ENCODE results near the gene DEF6. TPM values are rescaled to one million over a fixed set of nuclear protein-coding genes. Genes with fewer than 3 reads are reported as not detected.

DEF6 gene, protein sequence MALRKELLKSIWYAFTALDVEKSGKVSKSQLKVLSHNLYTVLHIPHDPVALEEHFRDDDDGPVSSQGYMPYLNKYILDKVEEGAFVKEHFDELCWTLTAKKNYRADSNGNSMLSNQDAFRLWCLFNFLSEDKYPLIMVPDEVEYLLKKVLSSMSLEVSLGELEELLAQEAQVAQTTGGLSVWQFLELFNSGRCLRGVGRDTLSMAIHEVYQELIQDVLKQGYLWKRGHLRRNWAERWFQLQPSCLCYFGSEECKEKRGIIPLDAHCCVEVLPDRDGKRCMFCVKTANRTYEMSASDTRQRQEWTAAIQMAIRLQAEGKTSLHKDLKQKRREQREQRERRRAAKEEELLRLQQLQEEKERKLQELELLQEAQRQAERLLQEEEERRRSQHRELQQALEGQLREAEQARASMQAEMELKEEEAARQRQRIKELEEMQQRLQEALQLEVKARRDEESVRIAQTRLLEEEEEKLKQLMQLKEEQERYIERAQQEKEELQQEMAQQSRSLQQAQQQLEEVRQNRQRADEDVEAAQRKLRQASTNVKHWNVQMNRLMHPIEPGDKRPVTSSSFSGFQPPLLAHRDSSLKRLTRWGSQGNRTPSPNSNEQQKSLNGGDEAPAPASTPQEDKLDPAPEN
- total RNA-seq, result 10 to 100 TPM; 67.9 to 70.8 TPM

DNA sequence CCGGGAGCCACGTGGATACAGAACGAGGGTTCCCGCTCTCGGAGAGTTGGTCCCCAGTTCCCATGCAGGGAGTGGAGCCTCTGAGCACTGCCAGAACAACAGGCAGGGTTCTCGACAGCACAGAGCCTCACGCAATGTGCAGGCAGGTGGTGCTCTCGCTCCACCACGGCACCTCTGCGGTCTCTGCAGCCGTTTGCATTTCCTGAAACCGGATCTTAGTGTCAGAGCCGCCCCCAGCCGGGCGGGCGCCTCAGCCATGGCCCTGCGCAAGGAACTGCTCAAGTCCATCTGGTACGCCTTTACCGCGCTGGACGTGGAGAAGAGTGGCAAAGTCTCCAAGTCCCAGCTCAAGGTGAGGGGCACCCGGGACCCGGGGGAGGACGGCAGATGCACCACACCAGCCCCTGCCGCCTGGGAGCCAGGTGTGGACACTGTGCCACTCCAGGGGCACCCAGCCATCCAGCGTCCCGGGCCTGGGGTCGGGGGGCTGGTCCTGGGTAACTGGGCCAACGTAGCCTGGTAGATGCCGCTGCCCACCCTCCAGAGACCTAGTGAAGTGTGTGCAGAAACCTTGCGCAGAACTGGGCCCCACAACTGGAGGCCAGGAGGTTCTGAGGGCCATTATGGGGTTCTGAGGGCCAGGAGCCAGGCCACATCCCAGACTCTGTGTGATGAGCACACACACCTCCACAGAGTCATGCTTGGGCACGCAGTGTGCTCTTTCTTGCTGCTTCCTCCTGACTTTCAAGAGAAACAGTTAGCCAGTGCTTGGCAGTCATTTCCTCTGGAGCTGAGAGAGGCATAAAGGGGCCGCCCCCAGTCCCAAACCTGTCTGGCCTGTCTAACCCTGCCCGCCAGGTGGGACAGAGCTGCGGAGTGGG is at the start of gene DEF6:
Gene DEF6 (plus strand): TSS at position 218 of the 881 bp plus-strand sequence. CDS start 39 bp downstream, at position 257.
- ChIA-PET POLR2A (interaction anchor here (0.6 to 1.4 kb wide), 5 partner anchors 12 to 414 kb away, joined by 3 read pairs; partner anchors contain the start of gene RPL10A), CTCF (interaction anchor here (0.6 to 8.9 kb wide), 17 partner anchors 8 to 172 kb away, joined by 3 to 92 read pairs (median 5); partner anchors contain the start of genes FANCE, PPARD and RPL10A)

DNA sequence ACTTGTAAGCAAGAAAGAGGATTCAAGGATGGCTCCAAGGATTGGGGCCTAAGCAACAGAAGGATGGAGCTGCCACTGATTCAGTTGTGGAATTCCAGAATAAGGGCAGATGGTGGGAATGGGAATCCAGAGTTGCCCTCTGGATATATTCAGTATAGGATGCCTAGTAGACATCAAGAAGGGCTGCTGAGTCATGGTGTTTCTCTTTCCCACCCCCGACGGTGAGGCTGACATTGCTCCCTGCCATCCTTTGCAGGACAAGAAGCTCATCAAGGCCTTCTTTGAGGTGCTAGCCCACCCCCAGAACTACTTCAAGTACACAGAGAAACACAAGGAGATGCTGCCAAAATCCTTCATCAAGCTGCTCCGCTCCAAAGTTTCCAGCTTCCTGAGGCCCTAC is 49.3 kb upstream of the DEF6 start:
- CTCF ChIA-PET, result interaction anchor here (1.4 to 1.5 kb wide), 2 partner anchors 10 to 11 kb away, joined by 4 read pairs; no protein-coding TSS in a partner anchor
- POLR2A ChIA-PET, result no interaction called here

DNA sequence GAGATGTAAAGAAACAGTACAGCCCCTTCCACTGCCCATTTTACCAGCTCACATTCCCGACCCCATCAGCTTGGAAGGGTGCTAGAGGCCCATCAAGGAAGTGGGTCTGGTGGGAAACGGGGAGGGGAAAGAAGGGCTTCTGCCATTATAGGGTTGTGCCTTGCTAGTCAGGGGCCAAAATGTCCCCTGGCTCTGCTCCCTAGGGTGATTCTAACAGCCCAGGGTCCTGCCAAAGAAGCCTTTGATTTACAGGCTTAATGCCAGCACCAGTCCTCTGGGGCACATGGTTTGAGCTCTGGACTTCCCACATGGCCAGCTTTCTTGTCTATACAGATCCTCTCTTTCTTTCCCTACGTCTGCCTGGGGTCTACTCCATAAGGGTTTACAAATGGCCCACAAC is 48.7 kb upstream of the DEF6 start:
- POLR2A ChIA-PET, result no interaction called here
- CTCF ChIA-PET, result interaction anchor here (1.4 to 1.5 kb wide), 2 partner anchors 10 kb away, joined by 4 read pairs; no protein-coding TSS in a partner anchor

DNA sequence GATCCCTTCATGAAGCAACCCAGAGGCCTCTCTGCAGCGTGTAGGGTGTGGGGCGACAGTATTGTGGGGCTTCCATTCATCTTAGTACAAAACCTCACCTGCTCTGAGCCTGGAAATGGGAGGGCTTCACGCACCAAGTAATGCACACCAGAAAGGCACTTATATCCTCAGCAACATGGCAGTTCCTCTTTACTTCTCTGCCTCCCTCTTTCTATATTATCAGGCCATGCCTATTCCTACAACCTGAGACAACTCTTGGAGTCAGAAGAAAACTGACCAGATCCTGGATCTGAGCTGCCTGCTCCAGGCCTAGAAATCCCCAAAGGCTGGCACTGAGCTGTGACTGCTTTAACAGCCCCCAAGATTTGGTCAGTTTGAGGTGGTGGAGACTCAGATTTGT is 45.7 kb upstream of the DEF6 start:
- ChIA-PET CTCF (interaction anchor here (1.3 kb wide), 1 partner anchor 10 kb away, joined by 3 read pairs; no protein-coding TSS in a partner anchor), POLR2A (no interaction called here)

DNA sequence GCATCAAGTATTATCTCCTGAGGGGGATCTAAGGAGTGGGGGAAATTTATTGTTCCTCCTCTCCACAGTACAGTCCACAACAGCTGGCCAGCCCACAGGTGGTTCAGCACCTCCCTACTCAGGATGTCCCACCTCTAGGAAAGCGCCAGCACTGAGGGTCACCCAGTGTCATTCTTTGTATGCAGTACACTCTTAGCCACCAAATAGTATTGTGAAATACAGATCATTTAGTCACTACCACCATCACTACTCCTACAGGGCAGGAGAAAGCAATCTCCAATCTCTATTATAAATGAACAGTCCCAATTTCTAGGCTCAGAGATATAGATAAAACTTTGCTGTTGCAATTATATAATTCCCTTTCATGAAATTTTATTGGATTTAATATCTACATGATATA is 44.4 kb upstream of the DEF6 start:
- CTCF ChIA-PET, result interaction anchor here (1.3 kb wide), 1 partner anchor 12 kb away, joined by 3 read pairs; no protein-coding TSS in a partner anchor
- POLR2A ChIA-PET, result no interaction called here

DNA sequence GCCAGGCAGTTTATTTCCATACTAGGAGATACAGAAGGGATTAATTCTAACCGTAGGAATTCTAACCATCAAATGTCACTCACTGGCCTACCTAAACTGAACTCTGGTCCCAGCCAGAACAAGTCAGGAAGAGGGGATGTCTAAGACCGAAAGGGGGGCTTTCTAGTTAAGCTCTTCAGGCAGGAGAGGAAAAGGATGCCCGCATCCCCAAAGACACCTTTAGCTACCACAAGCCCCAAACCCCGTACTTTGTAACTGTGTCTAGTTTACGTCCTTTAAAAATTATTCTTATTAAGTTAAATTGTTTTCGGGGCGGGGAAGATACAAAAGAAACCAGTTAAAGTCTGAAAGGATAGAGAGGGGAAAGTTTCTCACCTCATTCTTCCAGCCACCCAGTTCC is 39.3 kb upstream of the DEF6 start:
- ChIA-PET POLR2A (interaction anchor here (0.6 to 1.9 kb wide), 5 partner anchors 40 to 932 kb away, joined by 3 to 5 read pairs (median 5); partner anchors contain the start of genes ANKS1A, RPL10A and TAF11), CTCF (interaction anchor here (1.1 to 1.7 kb wide), 5 partner anchors 9 to 213 kb away, joined by 3 to 8 read pairs (median 4); no protein-coding TSS in a partner anchor)

DNA sequence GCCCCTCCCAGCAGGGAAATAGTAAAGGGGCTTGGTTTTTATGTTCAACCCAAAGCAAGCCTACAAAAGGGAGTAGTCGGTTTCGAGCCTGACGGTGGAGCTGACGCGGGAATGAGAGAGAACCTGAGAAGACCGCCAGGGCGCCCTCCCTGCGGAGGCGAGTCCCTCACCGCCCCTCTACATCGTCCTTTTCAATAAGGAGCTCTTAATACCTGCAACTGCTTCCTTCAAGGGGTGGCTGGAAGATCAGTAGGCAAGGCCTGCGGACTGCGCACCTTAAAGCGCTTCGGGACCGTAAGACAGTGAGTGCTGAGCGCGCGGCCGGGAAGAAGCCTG is 38.8 kb upstream of the DEF6 start:
- ChIA-PET CTCF (interaction anchor here (1.0 to 1.7 kb wide), 7 partner anchors 10 to 212 kb away, joined by 3 to 8 read pairs (median 4); no protein-coding TSS in a partner anchor), POLR2A (interaction anchor here (0.7 to 1.9 kb wide), 5 partner anchors 40 to 370 kb away, joined by 3 to 5 read pairs (median 5); partner anchors contain the start of genes ANKS1A, FANCE, RPL10A and TAF11)

DNA sequence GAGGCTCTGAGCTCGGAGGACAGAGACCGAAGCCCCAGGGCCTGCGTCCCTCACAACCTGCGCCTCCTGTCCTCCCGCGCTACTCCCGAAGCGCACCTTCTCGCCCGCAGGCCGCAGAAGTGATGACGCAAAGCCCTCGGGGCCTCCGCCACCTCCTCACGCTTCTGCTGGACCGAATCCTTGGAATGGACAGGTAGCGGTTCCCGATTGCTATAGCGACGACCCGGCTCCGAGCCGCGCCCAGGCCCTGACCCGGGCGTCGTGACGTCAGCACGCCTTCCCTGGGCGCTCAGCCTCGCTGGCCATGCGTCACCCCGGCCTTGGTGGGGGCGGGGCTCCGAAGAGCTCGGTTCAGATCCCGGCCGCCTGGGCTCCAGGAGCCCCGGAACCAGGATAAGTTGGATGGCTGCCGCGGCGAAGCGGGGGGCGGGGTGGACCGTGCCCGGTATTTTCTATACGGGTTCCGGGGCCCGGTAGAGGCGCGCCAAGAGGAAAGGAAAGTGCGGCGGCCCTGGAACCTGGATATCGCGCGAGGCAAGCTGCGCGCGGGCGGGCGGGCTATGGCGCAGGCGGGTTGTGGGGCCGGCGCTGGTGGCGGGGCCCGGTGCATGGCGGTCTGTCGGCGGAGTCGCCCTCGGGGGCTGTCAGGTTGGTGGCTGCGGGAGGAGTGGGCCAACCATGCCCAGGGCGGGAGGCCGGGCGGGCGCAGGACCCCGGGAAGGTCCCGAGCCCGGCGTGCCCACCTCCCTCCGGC is 38.2 kb upstream of the DEF6 start, which contains the start of gene ZNF76:
Gene ZNF76 (plus strand): TSS at position 542 of the 754 bp plus-strand sequence. CDS start 21,417 bp downstream, outside the sequence.
- POLR2A ChIA-PET, result interaction anchor here (1.0 to 1.9 kb wide), 4 partner anchors 52 to 371 kb away, joined by 3 to 5 read pairs (median 5); partner anchors contain the start of genes ANKS1A, FANCE, RPL10A and TAF11

DNA sequence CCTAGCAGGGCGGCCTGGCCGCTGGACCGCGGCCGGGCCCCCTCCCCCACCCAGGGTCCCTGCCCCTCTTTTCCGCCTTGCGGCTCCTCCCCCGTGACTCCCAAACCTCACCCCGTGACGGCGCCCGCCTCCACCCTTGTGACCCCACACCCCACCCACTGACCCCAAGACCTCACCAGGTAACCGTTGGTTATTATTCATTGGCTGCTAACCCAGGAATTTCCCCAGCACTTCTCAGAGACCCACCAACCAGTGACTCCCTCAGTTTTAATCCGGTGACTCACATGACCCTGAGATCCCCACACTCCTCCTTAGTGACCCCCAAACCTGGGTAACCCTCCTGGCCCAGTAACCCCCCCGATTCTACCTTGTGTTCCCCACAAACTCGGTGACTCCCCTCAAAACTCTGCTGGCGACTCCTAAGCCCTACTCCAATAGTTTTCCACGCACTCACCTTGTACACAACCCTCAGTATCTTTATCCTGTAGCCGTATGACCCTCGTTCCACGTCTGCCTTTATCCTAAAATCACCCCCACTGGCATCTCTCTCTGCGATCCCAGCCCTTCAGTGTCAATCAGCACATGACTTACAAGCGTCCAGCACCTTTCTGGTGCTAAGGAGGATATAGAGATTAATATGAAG is 37.5 kb upstream of the DEF6 start:
- ChIA-PET CTCF (interaction anchor here (1.0 to 1.7 kb wide), 3 partner anchors 45 to 114 kb away, joined by 3 to 5 read pairs (median 3); no protein-coding TSS in a partner anchor), POLR2A (interaction anchor here (1.0 to 1.9 kb wide), 3 partner anchors 52 to 208 kb away, joined by 3 to 5 read pairs (median 5); partner anchors contain the start of genes FANCE and RPL10A)

More for the DNA sequence above, 38.2 kb upstream of the DEF6 start, which contains the start of gene ZNF76:
- CTCF ChIA-PET, result interaction anchor here (1.0 to 1.7 kb wide), 7 partner anchors 10 to 212 kb away, joined by 3 to 8 read pairs (median 4); no protein-coding TSS in a partner anchor

DNA sequence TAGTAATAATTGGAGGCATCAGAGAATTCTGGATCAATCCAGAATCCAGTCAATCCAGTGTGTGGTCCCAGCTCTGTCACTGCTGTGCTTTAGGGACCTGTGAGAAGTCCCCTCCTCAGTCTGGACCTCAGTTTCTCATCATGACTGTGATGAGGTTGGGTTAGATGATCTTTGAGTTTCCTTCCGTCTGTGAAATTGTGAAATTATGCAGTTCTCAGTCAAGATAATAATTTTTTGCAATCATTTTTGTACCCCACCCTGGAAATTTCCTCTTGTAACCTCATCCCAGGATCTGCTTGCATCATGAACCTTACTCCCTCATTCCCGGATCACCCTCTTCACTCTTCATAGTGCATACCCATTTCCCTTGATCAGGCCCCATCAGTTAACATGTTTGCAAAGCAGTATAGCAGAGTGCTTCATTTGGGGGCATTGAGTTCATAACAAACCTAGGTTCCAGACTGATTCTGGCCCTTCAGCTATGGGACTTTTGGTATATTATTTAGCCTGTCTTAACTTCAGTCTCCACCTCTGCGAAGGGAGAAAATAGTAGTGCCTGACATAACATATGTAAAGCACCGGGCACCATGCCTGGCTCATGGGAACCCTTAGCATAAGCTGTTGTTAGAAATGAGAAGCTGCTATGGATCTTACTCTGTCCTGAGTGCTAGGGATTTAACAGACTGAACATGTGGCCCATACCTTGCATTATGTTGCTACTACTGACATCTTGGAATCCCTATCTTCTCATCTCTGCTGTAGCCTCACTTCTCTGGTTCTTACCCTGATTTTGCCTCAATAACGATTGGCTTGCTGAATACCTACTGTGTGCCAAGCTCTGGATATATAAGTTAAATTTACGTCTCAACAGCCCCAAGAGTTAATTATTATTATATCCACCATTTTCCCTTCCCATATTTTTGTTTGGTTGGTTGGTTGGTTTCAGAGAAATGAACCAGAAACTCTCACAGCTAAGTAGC is 36.7 kb upstream of the DEF6 start:
- ChIA-PET CTCF (interaction anchor here (1.2 kb wide), 1 partner anchor 44 kb away, joined by 3 read pairs; no protein-coding TSS in a partner anchor), POLR2A (no interaction called here)

DNA sequence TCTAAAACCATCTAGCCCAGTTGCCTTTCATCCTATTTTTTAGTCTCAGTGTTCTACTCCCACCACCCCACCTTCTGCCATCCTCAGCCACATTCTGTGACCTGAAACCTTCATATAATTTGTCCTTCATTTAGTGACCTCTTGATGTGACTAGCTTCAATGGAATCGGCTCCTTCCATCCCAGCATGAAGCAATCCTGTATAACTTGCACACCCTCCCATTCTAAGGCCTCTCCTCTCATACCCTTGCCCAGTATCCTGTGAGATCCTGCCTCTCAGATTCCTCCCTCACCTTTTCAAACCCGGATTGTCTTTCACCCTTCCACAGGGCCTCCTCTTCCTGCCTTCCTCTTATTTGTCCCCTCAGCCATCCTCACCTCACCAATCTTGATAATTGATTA is 35.0 kb upstream of the DEF6 start:
- POLR2A ChIA-PET, result no interaction called here

DNA sequence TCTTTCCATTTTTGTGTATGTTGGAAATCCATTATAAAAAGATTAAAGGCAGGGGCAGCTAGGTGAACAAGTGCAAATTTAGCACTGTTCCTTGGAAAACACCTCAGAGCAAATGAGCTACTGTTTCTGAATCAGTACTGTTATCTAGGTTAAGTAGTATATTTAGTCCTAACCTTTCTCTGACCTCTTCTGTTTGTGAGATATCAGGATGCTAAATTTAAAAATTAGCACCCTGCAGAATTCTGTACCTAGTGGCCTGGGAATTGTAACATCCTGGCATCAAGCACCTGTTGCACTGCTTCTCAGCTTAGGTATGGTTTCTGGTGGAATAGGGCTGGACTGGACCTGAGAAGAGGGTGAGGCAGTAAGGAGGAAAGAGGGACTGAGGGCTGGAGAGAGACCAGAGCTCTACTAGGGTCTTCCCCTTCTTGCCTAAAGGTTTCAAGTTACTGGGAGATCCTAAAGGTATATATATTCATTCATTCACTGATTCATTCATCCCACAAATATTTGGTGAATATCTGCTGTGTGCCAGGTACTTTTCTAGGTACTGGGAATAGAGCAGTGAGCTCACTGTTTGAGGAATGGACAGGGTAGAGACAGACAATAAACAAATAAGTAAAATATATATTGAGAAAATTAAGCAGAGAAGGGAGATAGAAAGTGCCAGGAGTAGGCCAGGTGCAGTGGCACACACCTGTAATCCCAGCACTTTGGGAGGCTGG is 32.9 kb upstream of the DEF6 start:
- CTCF ChIA-PET, result interaction anchor here (0.6 to 1.8 kb wide), 3 partner anchors 29 to 586 kb away, joined by 3 to 4 read pairs (median 3); partner anchors contain the start of gene PPARD
- POLR2A ChIA-PET, result no interaction called here

More for the DNA sequence above, 35.0 kb upstream of the DEF6 start:
- CTCF ChIA-PET, result no interaction called here

DNA sequence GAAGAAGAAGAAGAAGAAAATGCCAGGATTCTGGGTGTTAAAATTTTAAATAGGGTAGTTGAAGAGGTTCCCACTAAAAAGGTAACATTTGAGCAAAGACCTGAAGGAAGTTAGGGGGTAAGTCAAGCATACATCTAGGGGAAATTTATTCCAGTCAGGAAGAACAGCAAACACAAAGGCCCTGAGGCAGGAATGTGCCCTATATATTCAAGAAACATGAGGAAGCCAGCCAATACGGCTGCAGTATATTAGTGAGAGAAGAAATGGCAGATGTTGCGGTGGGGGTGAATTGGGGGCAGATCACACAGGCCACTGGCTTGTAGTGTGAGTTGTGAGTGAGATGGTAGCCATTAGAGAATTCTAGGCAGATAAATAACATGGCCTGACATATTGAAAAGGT is 32.1 kb upstream of the DEF6 start:
- ChIA-PET POLR2A (no interaction called here), CTCF (interaction anchor here (0.6 to 0.7 kb wide), 2 partner anchors 21 to 587 kb away, joined by 3 read pairs; no protein-coding TSS in a partner anchor)

DNA sequence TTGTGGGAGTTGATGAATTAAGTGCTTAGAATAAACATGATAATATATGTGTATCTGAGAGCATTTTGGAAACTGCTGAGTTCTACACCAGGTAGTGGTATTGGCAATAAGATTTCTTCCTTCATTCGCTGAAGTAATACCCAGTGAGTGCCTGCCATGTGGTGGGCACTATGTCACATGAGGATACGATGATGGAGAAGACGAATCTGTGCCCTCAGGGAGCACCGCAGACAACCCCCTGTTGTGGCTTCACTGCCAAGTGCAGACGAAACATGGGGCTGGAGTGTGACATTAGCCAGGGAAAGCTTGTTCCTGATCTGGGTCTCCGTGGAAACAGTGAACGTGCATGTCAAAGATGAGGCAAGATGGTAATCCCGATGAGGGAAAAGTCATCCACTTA is 30.2 kb upstream of the DEF6 start:
- POLR2A ChIA-PET, result no interaction called here

DNA sequence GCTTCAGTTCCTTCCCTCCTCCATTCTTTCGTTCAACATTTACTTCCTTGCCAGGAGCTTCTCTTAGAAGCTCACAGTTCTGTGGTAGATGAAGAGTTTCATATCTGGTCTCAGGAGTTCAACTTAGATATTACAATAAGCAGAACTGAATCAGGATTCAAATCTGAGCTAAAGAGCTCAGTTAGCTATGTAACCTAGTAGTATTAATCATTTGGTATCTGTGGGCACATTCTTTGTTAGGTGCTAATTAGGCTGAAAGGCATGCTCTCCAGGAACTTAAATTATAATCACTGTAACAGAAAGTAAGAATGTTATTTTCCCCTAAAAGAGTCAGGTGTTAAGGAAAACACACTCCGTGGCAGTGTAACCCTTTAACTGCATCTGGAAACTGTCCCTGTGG is 29.7 kb upstream of the DEF6 start:
- POLR2A ChIA-PET, result no interaction called here
- CTCF ChIA-PET, result interaction anchor here (0.6 kb wide), 1 partner anchor 81 kb away, joined by 3 read pairs; no protein-coding TSS in a partner anchor

More for the DNA sequence above, 30.2 kb upstream of the DEF6 start:
- CTCF ChIA-PET, result interaction anchor here (0.6 kb wide), 1 partner anchor 81 kb away, joined by 3 read pairs; no protein-coding TSS in a partner anchor

Measured in activated CD8-positive, alpha-beta memory T cell treated with anti-CD3 and anti-CD28 coated beads for 36 hours (primary cell).